Middle frontal gyrus (tissue), 1 donor: Measurements from ENCODE around the gene MGAT5B.
"Not testable (repeated sequence)": the region's sequence is repeated elsewhere in the genome, so short reads cannot be mapped to it uniquely, and the experiment has no call there.

Experiments
- DNase-seq: peaks from one replicate; pipeline ENCODE4 v3.0.0-alpha.2; 2015; ENCODE audit warnings: low spot score; ENCODE audit errors: extremely low spot score

MGAT5B gene, protein sequence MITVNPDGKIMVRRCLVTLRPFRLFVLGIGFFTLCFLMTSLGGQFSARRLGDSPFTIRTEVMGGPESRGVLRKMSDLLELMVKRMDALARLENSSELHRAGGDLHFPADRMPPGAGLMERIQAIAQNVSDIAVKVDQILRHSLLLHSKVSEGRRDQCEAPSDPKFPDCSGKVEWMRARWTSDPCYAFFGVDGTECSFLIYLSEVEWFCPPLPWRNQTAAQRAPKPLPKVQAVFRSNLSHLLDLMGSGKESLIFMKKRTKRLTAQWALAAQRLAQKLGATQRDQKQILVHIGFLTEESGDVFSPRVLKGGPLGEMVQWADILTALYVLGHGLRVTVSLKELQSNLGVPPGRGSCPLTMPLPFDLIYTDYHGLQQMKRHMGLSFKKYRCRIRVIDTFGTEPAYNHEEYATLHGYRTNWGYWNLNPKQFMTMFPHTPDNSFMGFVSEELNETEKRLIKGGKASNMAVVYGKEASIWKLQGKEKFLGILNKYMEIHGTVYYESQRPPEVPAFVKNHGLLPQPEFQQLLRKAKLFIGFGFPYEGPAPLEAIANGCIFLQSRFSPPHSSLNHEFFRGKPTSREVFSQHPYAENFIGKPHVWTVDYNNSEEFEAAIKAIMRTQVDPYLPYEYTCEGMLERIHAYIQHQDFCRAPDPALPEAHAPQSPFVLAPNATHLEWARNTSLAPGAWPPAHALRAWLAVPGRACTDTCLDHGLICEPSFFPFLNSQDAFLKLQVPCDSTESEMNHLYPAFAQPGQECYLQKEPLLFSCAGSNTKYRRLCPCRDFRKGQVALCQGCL

DNA sequence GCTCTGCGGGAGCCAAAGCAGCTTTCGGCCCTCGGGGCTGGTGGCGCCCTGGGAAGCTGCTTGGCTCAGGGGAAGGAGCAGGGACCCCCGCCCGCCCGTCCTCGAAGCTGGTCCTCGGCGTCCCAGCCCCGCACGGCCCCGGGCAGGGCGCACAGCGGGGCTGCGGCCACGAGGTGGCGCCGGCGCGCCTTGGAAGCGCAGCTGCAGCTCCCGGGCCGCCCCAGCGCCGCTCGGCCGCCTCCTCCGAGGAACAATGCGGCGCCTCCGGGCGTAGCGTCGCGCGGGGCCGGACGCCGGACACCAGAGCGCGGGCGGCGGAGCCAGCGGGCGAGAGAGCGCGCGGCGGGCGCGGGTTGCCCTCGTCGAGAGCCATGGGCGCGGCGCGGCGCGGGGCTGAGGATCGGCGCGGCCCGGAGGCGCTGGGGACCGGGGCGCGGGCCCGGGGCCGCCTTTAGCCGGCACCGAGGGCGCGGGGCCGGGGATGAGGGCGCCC is at the start of gene MGAT5B:
Gene MGAT5B, plus strand, starts transcription at position 229 of the 493 bp plus-strand sequence. CDS start 626 bp downstream, outside the sequence.
- peak; percentile 68 for DNase-seq

DNA sequence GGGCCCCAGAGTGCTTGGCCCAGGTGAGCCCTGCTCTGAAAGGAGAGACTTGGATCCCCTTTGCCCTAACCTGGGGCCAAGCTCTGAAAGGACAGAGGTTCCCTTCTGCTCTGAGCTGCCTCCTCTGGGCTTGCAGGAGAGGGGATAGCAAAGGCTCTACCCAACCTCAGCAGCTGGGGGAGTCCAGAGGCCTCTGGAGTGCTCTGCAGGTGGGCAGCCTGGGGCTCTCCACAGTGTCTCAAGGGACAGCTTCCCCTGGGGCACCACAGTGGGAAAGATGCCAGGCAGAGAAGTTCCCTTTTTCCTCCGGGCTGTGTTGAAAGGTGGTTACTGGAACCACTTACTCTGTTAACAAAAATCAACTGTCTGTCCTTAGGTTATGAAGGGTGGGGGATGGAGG is 48.2 kb upstream of the MGAT5B start:
- no peak for DNase-seq

DNA sequence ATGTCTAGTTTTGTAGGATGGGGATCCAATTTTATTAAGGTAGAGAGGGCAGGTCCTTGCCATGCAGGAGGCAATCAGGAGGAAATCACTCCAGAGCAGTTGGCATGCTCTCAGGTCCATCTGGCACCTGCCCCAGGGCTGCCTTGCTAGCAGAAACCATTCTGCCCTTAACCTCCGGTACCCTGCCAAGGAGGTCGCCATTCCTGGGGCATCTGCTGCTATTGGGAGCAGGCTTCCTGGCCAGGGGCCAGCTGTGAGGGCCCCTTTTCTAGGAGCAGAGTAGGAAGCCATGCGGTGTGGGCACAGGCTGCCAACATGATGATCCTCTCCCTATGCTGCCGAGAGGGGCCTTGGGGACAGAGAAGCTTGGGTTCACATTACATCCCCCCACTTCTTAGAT is 47.6 kb upstream of the MGAT5B start:
- DNase-seq, result no peak

DNA sequence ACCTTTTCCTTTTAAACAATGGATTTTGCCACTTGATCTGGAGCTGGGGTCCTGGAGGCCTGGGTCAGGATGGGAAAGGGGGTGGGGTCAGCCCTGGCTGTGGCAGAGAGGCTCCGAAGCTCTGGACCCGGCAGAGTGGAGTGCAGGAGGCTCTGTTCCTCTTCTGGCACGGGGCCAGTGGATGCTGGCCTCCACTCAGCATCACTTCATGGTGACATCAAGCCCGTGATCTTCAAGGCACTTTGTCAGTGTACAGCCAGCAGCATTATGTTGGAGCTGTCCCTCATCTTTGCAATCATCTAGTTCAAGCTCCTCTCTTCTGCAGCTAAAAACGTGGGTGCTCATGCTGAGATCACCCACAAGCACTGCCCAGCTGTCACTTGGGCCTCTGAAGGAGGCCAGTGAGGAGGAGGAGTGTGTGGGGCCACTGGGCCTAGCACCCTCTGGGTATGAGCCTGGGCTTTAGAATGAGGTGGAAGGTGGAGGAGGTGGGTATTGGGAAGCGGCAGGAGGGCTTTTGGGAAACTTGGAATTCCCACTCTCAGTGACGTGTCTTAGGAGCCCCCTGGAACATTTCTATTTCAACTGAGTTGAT is 45.9 kb upstream of the MGAT5B start:
- DNase-seq, result no peak

DNA sequence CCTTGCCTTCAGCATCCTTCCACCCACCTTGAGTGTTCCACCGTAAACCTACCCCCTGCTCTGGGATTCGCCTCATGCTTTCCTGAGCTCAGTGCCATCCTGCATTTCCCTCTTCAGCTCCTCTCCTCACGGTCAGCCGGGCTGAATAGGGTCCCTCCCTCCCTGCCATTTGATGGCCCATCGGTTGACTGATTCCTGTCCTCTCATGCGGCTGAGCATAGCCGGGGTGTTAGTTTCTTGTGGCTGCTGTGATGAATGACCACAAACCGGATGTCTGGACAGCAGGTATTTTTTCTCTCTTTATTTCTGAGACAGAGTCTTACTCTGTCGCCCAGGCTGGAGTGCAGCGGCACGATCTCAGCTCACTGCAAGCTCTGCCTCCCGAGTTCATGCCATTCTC is 44.1 kb upstream of the MGAT5B start:
- DNase-seq, result no peak

DNA sequence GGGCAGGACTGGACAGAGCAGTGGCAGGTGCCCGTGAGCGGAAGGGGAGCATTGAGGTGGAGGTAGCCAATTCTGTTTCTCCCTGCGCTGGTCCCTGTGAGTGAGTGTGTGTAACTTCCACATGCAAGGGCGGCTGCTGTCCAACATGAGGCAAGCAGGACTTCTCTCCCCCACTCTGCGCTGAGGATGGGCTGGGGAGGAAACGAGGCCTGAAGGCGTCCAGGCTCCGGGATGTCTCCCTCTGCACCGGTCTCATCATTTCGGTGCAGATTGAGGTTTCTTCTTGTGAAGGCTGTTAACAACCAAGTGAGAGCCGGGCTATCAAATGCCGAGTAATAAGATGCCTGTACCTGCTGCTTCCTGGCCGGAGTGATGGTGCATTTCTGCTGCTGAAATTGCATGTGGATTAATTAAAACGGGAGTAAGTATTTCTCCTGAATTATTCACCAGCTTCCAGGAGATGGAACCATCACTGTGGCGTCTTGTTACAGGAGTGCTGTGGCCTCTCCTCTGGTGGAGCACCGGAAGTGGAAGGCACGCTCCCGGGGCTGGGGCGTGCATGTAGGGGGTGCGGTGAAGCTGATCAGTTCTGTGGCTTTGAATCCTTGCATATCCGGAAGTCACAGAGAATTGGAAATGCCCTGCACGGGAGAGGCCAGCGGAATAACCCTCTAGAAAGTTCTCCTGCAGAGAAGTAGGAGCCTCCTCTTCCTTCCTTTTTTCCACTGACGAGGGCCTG is 41.7 kb upstream of the MGAT5B start:
- no peak for DNase-seq

DNA sequence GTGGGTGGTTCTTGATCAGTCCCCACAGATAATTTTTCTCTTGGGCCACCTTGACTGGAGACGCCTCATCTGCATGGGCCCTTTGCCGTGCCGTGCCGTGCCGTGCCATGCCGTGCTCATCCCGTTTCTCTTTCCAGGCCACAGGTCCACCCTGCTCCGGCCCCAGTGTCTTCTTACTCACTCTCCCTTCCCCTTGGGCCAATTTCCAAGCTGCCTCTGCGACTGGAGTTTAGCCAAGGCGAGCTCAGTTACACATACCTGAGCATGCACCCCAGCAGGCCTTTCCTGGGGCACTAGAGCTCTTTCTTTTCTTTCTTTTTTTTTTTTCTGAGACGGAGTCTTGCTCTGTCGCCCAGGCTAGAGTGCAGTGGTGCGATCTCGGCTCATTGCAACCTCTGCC is 40.5 kb upstream of the MGAT5B start:
- DNase-seq, result no peak

DNA sequence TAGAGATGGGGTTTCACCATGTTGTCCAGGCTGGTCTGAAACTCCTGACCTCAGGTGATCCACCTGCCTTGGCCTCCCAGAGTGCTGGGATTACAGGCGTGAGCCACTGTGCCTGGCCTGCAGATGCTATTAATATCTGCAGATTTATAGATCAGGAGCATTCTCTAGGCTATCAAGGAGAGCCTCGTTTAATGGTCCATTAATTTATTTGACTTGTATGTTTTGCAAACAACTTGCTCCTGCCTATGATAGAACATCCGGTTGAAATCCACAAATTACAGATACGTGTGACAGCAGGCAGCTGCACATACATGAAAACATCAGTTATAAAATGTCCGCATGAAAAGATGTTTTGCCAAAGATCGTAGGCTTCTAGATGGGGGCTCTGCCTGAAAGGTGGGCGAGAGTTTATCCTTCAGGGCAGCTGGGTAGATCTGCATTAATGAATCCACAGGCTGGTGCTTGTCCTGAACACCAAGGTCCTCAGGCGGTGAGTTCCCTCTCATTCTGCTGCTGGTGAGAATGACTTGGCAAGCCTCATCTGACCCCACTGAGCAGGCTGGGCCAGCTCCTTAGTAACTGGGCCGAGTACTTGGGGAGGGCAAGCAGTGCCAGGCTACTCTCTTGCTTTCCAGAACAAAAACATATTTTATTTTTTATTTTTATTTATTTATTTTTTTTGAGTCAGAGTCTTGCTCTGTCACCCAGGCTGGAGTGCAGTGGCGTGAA is 37.1 kb upstream of the MGAT5B start:
- DNase-seq, result no peak

DNA sequence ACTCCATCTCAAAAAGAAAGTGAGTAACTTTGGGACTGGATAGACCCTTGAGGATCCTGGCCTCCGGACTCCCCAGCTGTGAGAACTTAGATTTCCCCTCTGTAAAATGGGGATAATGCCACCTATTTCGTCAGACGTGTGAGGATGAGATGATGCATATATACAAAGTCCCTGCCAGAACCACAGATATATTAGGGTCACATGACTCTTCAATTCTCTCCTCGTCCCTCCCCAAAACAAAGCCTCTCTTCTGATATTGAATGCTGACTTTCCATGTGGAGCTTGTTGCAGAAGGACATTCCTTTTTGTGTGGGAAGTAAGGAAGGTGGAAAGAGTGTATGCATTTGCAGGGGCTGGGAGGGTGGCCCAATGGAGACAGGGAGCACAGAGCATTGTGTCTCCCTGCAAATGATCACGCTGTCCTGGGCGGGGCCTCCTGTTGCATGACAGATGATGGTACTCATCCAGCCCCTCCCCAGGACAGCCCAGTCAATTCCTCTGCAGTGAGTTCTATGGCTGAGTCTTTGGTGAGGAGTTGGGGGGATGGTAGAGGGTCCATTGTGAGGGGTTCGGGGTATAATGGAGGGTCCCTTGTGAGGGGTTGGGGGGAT is 35.1 kb upstream of the MGAT5B start:
- no peak for DNase-seq

DNA sequence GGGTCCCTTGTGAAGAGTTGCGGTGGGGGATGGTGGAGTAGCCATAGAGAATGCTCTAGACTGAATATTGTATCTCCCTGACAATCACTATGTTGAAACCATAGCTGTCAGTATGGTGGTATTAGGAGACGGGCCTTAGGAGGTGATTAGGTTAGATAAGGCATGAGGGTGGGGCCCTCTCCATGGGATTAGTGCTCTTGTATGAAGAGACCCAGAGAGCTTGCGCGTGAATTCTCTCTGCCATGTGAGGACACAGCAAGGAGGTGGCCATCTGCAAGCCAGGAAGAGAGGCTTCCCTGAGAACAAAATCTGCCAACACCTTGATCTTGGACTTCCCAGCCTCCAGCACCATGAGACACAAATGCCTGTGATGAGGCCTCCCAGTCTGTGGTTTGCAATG is 34.5 kb upstream of the MGAT5B start:
- DNase-seq, result no peak

DNA sequence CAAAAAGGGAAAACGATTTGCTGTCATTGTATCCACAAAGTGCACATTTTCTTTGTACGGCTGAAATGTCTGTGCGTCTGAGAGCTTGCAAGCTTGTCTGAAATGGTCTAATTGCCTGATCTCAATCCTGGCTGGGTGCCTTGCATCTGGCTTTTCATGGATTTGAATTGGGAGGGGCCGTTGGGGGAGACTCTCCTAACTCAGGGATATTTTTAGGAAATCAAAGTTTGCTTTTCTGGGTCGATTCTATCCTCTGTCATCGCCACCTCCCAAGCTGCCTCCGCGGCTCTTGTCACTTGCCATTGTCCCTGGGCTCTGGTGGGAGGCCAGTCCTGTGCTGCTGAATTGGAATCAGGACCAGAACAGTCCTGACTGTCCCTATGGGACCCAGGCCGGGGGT is 33.3 kb upstream of the MGAT5B start:
- DNase-seq, result peak; percentile 24

DNA sequence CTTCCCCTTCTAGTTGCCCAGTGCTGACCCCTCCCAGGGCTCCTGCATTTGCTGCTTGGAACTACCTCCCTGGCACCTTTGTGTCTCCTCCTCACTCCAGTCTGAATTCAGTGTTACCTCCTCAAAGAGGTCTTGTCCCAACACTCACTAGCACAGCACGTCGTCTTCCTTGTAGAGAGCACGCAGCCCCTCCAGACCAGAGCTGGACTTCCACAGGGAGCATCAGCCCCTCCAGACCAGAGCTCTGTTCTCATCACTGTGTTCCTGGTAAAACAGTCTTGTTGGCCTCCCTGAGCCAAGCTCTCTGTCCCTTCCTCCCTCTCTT is 27.8 kb upstream of the MGAT5B start:
- DNase-seq, result no peak

DNA sequence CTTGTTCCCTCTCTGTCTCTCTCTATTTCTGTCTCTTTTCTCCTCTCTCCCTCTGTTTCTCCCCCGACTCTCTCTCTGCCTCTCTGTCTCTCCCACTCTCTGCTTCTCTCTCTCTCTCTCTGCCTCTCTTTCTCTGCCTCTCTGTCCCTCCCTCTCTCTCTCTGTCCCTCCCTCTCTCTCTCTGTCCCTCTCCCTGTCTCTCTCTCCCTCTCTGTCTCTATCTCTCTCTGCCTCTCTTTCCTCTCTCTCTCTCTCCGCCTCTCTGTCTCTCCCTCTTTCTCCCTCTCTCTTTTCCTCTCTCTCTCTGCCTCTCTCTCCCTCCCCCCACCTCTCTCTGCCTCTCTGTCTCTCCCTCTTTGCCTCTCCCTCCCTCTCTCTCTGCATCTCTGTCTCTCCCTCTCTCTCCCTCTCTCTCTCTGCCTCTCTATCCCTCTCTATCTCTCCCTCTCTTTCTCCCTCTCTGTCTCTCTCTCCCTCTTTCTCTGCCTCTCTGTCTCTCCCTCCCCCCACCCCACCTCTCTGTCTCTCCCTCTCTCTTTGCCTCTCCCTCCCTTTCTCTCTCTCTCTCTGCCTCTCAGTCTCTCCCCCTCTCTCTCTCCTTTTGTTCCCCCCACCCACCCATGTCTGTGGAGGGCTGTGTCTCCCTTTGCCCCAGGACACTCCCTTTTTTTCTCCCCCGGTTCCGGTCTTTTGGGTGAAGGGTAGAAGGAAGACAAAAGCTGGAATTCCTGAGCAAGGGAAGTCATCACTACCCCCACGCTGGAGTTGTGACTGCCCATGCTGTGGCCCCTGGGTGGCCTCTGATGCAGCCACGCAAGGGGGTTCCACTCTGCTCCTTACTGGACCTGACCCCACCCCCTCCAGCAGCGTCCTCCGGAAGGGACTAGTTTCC is 27.1 kb upstream of the MGAT5B start:
- no peak for DNase-seq

DNA sequence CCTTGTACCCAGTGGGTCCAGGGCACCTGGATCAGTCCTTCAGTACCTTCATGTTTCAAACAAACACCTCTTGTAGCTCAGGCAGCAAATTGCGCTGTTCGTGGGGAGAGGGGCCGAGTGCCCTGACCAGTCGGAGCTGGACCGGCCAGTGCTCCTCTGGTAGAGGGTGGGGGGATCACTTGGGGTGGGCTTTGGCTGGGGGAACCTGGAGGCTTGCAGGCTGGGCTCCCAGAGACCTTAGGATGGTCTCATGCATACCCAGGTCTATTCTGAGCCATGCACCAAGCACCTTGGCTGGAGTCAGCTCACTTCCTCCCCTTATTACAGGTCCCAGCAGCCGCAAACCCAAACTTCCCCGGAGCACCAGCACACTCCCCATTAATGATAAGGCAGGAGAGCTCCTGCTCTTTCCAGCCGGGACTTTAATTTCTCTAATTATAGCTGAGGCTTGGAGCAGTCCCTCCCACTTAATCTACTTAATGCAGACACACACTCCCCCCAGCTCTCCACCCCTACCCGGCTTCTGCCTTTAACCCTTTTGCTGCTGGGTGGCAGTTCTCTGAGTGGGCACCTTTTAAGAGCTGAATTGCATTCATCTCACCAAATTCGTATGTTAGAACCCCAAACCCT is 26.3 kb upstream of the MGAT5B start:
- DNase-seq, result no peak

DNA sequence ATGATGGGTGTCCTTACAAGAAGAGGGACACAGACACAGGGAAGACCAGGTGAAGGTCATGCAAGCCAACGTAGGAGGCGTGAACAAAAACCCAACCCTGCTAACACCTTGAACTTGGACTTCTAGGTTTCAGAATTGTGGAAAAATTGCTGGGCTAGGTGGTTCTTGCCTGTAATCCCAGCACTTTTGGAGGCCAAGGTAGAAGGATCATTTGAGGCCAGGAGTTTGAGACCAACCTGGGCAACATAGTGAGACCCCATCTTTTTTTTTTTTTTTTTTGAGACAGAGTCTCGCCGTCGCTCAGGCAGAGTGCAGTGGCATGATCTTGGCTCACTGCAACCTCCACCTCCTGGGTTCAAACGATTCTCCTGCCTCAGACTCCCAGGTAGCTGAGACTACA is 25.1 kb upstream of the MGAT5B start:
- not testable (repeated sequence) for DNase-seq

DNA sequence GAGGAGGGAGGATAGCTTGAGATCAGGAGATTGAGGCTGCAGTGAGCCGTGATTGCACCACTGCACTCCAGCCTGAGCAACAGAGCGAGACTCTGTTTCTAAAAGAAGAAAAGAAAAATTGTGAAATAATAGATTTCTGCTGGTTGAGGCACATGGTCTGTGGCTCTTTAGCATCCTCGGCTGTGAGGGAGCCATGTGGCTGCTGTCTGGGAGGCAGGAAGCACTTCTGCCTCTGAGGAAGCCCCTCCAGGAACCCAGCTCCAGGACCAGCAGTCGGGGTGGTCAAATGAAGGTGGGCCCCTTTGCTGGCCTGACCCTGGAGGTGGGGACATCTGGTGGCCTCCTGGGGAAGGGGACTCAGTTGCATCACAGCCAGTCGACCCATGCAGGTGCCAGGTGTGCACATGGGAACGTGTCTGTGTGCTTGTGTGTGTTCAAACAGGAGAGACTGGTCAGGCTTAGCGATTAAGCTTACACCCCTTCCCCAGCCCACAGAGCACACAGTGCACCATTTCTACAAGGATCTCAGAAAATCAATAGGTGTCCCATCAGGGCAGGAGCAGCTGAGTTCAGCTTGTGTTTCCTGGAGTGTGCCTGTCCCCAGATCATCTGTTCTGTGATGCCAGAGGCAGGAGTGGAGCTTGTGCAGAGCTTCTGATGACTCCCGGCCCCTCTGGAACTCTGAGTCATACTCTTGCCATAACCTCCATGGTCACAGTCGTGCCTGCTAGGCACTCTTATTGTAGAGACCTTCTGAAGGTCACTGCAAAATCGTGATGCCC is 24.3 kb upstream of the MGAT5B start:
- no peak for DNase-seq

DNA sequence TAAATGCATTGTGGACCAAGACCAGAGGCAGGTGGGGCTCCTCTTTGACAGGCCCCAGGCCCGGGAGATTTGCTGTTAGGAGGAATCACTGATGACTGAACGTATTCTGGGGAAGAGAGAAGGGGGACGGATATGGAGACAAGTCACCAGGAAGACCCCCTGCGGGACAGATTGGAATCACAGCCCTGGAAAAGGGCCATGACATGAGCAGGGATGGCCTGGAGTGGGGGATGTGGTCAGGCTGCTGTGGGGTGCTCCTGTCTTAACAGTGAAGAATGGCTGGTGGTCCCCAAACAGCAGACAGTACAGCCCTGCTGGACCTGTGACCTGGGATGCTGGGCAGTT is 23.7 kb upstream of the MGAT5B start:
- no peak for DNase-seq

DNA sequence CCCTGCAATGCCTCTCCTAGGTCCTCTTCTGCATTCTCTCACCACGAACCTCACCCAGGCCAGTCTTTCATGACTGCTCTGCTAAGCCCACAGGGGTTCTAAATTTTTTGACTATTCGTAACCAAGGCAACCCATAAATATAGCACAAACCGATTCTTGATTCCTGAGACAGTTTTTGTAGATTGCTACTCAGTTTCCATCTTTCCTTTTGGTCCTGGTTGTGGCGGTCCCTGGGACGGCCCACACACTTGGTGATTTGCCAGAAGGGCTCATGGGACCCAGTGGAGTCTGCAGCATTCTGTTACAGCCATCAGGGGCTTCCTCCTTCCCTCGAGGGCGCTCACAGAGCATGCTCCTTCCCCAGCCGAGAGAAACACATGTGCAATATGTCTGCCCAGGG is 23.4 kb upstream of the MGAT5B start:
- DNase-seq, result no peak
